ENCODE results near the gene FAM168A. TPM values are rescaled to one million over a fixed set of nuclear protein-coding genes. Genes with fewer than 3 reads are reported as not detected.

The FAM168A gene
- total and polyA plus RNA-seq, 10 of the 15 experiments (the other 5 are each of a cell fraction or from before 2014, with no cell fraction given), result 1.7 to 20.0 (median 10.0) TPM

DNA sequence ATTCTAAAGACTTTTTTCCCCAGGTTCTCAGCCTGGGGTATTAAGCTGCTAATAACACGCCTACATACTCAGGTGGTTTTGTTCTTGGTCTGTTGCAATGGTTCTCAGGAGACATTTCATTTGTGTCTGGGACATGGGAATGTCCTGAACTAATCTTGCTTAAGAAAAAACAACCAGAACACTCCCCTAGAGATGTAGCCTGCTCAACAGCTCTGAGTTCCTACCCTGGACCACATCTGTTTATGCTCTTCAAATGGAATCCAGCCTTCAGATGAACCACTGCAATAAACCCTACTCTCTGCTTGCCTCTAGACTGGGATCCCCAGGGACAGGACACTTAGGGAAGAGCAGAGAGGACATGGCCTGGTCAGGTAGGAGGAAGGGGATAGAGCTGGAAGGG, 191.8 kb downstream of the FAM168A start (continued):
- TF ChIP-seq, protein P1, sequence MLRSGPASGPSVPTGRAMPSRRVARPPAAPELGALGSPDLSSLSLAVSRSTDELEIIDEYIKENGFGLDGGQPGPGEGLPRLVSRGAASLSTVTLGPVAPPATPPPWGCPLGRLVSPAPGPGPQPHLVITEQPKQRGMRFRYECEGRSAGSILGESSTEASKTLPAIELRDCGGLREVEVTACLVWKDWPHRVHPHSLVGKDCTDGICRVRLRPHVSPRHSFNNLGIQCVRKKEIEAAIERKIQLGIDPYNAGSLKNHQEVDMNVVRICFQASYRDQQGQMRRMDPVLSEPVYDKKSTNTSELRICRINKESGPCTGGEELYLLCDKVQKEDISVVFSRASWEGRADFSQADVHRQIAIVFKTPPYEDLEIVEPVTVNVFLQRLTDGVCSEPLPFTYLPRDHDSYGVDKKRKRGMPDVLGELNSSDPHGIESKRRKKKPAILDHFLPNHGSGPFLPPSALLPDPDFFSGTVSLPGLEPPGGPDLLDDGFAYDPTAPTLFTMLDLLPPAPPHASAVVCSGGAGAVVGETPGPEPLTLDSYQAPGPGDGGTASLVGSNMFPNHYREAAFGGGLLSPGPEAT (IDR thresholded peaks at IDR 0.05; ENCODE audit: low read depth), result no peak
- TF ChIP-seq ESRRA (IDR thresholded peaks at IDR 0.05; ENCODE audit: low read length) (no peak), GATAD2B (conservative IDR thresholded peaks at IDR 0.05; ENCODE audit: low read depth) (no peak), JUND (IDR thresholded peaks at IDR 0.05; ENCODE audit: low read depth, low read length) (no peak)

DNA sequence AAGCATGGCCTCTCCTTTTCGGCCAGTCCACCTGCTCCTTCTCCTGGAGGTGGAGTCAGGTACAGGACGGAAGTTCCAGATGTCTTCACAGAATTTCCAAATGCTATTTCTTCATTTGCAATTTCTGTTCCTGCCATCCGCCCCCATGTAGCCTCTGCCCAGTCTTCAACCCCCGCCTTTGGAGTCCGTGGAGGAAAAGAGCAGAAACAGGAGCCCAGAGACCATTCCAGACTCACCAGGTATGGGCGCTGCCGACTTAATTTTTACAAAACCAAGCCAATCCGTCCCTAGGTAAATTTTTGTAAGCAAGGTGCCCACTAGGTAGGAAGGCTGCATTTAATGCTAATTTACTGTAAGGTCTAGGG, 192.8 kb downstream of the FAM168A start:
- ChIA-PET POLR2A (no interaction called here), RAD21 (ENCODE audit: unreplicated experiment) (no interaction called here), SMC1A (ENCODE audit: uncharacterized antibody, unreplicated experiment) (no interaction called here), CTCF (interaction anchor here (1.1 to 2.9 kb wide), 2 partner anchors 54 to 256 kb away, joined by 3 to 25 read pairs; no protein-coding TSS in a partner anchor)
- Histone ChIP-seq H3K4me2 (ENCODE audit: control insufficient read depth, insufficient read depth) (no peak overlapping the region), H3K4me3 (no peak overlapping the region), H3K27me3 (replicated peaks in 1 of 2; ENCODE audit: control insufficient read depth in 2 of 2, insufficient read depth in 2 of 2, low read length in 1 of 2) (no peaks in the 10 kb centered on the region), H3K9me3 (replicated peaks; ENCODE audit: control insufficient read depth, insufficient read depth, low read length) (no peaks in the 10 kb centered on the region), H4K20me1 (ENCODE audit: control insufficient read depth, insufficient read depth) (no peaks in the 10 kb centered on the region), H3K27ac (ENCODE audit: control insufficient read depth, insufficient read depth) (no peak overlapping the region), H2AFZ (ENCODE audit: control insufficient read depth, low read depth, low read length) (no peak overlapping the region), H3K9ac (ENCODE audit: control insufficient read depth, insufficient read depth, low read length) (no peak overlapping the region), H3K36me3 (ENCODE audit: control insufficient read depth in 2 of 2, insufficient read depth in 2 of 2, low read length in 1 of 2) (peaks cover 9 to 21% of the 10 kb centered on the region in 2 experiments), H3K4me1 (ENCODE audit: control insufficient read depth, insufficient read depth, low read length) (no peaks in the 10 kb centered on the region), H3K79me2 (ENCODE audit: control insufficient read depth, insufficient read depth, low read length) (no peaks in the 10 kb centered on the region)
- ATAC-seq, result no peak
- no peak for DNase-seq (ENCODE audit: low read depth, low spot score)
- WGBS (ENCODE audit: insufficient coverage, insufficient replicate concordance, low lambda C conversion rate, missing lambda C conversion rate), result 89% methylated on average over 8 of the region's 8 CpGs
- no TSS peak for BruUV-seq (replicated peaks)
- in situ Hi-C loops (cut with MboI) (no loop called here), intact Hi-C loops (cut with micrococcal nuclease; ENCODE audit: unreplicated experiment) (no loop called here)
- TF ChIP-seq ZZZ3 (IDR thresholded peaks at IDR 0.05; ENCODE audit: control insufficient read depth, insufficient read length, low read depth) (no peak), CREM (IDR thresholded peaks at IDR 0.05; ENCODE audit: low read depth) (no peak), FOS (IDR thresholded peaks at IDR 0.05; ENCODE audit: borderline replicate concordance, extremely low read depth, insufficient read length) (no peak), IKZF2 (IDR thresholded peaks at IDR 0.05) (no peak), CREB1 (IDR thresholded peaks at IDR 0.05; ENCODE audit: low read depth) (no peak)
- TF ChIP-seq, protein P2, sequence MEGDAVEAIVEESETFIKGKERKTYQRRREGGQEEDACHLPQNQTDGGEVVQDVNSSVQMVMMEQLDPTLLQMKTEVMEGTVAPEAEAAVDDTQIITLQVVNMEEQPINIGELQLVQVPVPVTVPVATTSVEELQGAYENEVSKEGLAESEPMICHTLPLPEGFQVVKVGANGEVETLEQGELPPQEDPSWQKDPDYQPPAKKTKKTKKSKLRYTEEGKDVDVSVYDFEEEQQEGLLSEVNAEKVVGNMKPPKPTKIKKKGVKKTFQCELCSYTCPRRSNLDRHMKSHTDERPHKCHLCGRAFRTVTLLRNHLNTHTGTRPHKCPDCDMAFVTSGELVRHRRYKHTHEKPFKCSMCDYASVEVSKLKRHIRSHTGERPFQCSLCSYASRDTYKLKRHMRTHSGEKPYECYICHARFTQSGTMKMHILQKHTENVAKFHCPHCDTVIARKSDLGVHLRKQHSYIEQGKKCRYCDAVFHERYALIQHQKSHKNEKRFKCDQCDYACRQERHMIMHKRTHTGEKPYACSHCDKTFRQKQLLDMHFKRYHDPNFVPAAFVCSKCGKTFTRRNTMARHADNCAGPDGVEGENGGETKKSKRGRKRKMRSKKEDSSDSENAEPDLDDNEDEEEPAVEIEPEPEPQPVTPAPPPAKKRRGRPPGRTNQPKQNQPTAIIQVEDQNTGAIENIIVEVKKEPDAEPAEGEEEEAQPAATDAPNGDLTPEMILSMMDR (IDR thresholded peaks at IDR 0.05 in 2 of 3, conservative IDR thresholded peaks at IDR 0.05 in 1 of 3; ENCODE audit: control insufficient read depth in 2 of 3, extremely low read depth in 1 of 3, insufficient read depth in 1 of 3, low read depth in 3 of 3, low read length in 3 of 3), result no peak
- TF ChIP-seq, protein P3, sequence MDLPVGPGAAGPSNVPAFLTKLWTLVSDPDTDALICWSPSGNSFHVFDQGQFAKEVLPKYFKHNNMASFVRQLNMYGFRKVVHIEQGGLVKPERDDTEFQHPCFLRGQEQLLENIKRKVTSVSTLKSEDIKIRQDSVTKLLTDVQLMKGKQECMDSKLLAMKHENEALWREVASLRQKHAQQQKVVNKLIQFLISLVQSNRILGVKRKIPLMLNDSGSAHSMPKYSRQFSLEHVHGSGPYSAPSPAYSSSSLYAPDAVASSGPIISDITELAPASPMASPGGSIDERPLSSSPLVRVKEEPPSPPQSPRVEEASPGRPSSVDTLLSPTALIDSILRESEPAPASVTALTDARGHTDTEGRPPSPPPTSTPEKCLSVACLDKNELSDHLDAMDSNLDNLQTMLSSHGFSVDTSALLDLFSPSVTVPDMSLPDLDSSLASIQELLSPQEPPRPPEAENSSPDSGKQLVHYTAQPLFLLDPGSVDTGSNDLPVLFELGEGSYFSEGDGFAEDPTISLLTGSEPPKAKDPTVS (IDR thresholded peaks at IDR 0.05; ENCODE audit: low read depth, low read length), result no peak
- FAIRE-seq, result no peak
